Natural killer cell treated with Interleukin-12 subunit alpha and Interleukin-12 subunit beta and Interleukin-15 and Interleukin-18, amount 100 ng/mL, for 72 hours (primary cell): ENCODE data around the gene EPN2. TPM values are rescaled to one million over a fixed set of nuclear protein-coding genes. Genes with fewer than 3 reads are reported as not detected.
A peak's percentile ranks its signal among the peaks of the same experiment; 100 is the strongest.

ENCODE experiments used
- ATAC-seq, 2 donors: fragments of 150-1000 bp; cut with Tn5 transposase in 1 of 2; sonication (Bioruptor Pico), chemical (Tn5 transposase) in 1 of 2; 2 replicates each; pipeline ENCODE4 v1.10.0; 2021
- DNase-seq: peaks from one replicate; pipeline ENCODE4 v3.0.0; 2022; ENCODE audit warnings: low spot score
- H3K27ac Mint-ChIP-seq, 2 donors: 1 replicate in 1 of 2; 2 replicates in 1 of 2; pipeline ENCODE4 v1.8.0; 2022; ENCODE audit warnings: mixed read lengths in 2 of 2, mild to moderate bottlenecking in 1 of 2, moderate library complexity in 1 of 2
- H3K27me3 Mint-ChIP-seq, 2 donors: 1 replicate in 1 of 2; 2 replicates in 1 of 2; pipeline ENCODE4 v1.8.0; 2022; ENCODE audit warnings: mixed read lengths in 2 of 2
- H3K36me3 Mint-ChIP-seq: one replicate; pipeline ENCODE4 v1.8.0; 2022; ENCODE audit warnings: mixed read lengths
- H3K4me1 Mint-ChIP-seq, 2 donors: 1 replicate in 1 of 2; 2 replicates in 1 of 2; pipeline ENCODE4 v1.8.0; 2022; ENCODE audit warnings: low read depth in 2 of 2, mixed read lengths in 2 of 2, mild to moderate bottlenecking in 1 of 2
- H3K4me3 Mint-ChIP-seq: one replicate; pipeline ENCODE4 v1.8.0; 2022; ENCODE audit warnings: mixed read lengths
- H3K9me3 Mint-ChIP-seq: 2 replicates; pipeline ENCODE4 v1.8.0; 2022; ENCODE audit warnings: mixed read lengths
- total RNA-seq, 2 donors: library from RNA; stranded (reverse); gene quantifications; one replicate each; pipeline ENCODE4 v1.2.3, GENCODE V29; 2022

The EPN2 gene
- total RNA-seq, 2 donors from 2014 or later: 1.5 to 20.3 TPM

DNA sequence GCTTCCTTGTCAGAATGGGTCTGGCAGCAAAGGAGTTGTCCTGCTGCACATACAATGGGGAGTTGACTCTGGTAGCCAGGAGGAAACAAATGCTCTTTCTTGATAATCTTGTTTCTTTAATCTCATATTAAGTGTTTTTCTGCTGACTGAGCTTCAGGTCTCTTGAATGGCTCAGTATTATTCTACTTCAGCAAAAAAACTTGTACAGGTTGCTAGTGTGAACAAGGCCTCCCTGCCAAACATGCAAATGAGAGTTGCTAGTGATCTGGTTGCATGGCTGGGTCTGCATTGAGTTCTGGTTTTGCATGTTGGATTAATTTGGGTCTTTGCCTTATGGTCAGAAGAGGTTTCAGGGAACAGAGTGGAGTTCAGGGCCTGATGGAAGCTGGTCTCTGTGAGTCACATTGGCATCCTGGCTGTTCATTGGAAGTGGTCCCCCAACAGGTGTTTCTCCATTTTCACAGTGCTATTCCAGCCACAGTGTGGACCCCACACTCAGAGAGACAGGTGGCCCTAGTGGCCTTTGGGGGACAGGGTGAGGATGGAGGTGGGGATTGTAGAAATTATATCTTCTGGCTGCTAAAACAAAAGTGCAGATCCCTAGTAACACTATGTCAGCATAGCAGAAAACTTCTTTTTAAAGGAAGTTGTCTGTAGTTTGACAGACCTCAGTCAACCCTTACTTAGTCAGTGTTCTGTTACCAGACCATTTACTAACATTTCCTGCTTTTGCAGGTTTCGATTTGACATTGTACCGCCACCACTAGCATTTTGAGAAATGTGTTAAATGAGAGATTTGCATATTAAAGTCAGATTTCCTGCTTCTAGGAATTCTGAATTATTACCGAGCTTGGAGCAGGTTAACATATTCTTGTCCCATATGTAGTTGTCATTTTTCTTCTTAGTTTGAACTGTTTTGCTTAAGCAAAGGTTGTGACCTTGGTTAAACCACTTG is 47.1 kb downstream of the EPN2 start:
- Mint-ChIP-seq H3K4me3 (peak overlapping the region; percentile 70), H3K36me3 (no peaks in the 10 kb centered on the region), H3K27ac (peak overlapping the region; percentile 85), H3K9me3 (no peaks in the 10 kb centered on the region), H3K27me3 (peaks cover 0 to 9% of the 10 kb centered on the region in 2 donors), H3K4me1 (peaks cover 24 to 35% of the 10 kb centered on the region in 2 donors)
- ATAC-seq (peak; percentile 82 to 90), DNase-seq (no peak)

DNA sequence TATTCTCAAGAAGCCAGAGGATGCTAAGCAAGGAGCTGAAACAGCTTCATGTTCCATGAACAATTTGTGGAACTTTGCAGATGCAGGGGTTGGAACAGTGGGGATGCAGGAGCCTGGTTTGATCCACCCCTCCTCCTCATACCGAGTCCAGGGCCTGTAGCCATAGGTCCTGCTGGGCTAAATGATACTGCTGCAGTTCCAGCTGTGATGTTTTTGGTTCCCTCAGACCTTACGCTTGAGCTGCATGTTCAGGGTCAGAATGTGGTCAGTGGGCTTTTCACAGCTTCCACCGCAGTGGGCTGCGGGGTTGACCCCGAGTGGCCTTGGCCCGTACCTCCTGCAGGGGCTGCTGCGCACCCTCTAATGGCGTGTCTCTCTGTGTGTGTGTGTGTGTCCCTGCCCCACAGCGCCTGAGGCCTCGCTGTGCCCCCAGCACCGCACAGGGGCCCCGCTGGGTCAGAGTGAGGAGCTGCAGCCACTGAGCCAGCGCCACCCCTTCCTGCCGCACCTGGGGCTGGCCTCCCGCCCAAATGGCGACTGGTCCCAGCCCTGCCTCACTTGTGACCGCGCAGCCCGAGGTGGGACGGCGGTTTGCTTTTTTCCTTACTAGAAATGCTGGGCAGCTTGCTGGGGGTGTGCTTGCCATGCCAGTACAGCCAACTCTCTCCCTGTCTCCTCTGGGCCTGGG is 48.2 kb downstream of the EPN2 start:
- H3K4me3 Mint-ChIP-seq: peak overlapping the region; percentile 70
- H3K27ac Mint-ChIP-seq: peak overlapping the region in 1 of 2 donors; percentile 85

DNA sequence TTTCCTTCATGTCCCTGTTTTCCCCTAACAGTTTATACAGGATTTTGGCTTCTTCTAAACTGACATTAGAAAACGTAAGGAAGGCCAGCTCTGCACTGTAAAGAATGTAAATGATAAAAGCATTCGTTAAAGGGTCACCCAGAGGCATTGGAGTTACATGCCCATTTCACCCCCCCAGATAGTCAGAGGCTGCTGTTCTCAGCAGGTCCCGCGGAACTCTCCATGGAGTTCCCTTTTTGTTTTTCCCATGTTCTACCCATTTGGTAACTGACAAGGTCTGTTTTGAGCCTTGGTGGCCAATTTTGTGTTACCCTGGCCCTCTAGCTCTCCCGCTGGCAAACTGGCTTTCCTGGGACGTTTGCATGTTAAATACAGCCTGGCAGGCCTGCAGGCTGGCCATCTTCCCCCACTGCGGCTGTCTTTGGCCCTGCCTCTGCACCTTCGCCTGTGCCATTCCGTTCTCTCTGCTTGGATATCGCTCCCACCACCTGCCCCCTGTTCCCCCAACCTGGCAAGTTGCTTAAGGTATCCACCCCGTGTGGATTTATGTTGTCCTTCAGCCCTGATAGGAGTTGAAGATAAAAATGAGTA is 49.7 kb downstream of the EPN2 start:
- H3K4me1 Mint-ChIP-seq: peaks cover 32 to 43% of the 10 kb centered on the region in 2 donors
- peaks cover 0 to 20% of the 10 kb centered on the region in 2 donors for H3K27me3 Mint-ChIP-seq
- no peak for DNase-seq
- H3K9me3 Mint-ChIP-seq: no peaks in the 10 kb centered on the region
- H3K4me3 Mint-ChIP-seq: no peak overlapping the region
- no peaks in the 10 kb centered on the region for H3K36me3 Mint-ChIP-seq
- no peak overlapping the region for H3K27ac Mint-ChIP-seq
- ATAC-seq: no peak

More for the DNA sequence above, 48.2 kb downstream of the EPN2 start:
- peaks cover 31 to 42% of the 10 kb centered on the region in 2 donors for H3K4me1 Mint-ChIP-seq
- H3K9me3 Mint-ChIP-seq: no peaks in the 10 kb centered on the region
- ATAC-seq (no peak), DNase-seq (no peak)
- H3K27me3 Mint-ChIP-seq: peaks cover 0 to 14% of the 10 kb centered on the region in 2 donors
- no peaks in the 10 kb centered on the region for H3K36me3 Mint-ChIP-seq

DNA sequence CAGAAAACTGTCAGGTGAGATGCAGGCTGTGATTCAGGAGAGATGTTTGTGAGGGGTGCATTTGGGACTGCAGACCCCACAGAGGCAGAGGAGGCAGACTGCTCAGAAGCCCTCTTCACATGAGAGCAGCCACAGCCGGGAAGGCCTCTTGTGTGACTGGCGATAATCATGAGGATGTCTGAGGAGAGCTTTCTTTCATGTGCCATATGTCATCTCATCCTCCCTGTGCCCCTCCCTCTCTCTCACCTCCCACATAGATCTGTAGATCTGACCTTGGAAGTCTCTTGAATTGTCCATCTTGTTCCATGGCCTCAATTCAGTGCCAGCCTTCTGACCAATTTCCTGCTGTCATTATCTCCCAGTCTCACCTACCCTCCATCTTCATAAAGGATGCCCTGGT is 50.5 kb downstream of the EPN2 start:
- Mint-ChIP-seq H3K36me3 (no peaks in the 10 kb centered on the region), H3K27me3 (peaks cover 0 to 20% of the 10 kb centered on the region in 2 donors), H3K4me1 (peaks cover 32 to 42% of the 10 kb centered on the region in 2 donors), H3K9me3 (no peaks in the 10 kb centered on the region), H3K27ac (no peak overlapping the region), H3K4me3 (no peak overlapping the region)
- ATAC-seq: no peak
- DNase-seq: no peak

DNA sequence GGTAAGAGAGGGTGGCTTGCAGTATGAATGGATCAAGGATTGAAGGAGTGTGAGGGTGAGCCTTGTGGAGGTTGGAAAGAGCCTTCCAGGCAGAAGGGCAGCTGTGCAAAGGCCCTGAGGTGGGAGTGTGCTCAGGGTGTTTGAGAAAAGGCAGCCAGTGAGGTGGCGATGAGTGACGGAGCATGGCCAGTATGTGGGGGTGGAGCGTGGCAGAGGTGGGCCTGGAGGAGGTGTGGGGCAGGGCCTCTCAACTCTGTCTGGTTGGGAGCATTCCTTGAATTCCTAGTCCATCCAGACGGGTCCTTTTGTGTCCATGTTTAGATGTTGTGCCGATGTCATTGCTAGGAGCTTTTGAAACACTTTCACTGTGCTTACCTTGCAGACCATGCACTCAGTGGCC is 51.3 kb downstream of the EPN2 start:
- peaks cover 0 to 20% of the 10 kb centered on the region in 2 donors for H3K27me3 Mint-ChIP-seq
- DNase-seq (no peak), ATAC-seq (no peak)
- peaks cover 32 to 36% of the 10 kb centered on the region in 2 donors for H3K4me1 Mint-ChIP-seq
- H3K4me3 Mint-ChIP-seq: no peak overlapping the region
- H3K36me3 Mint-ChIP-seq: no peaks in the 10 kb centered on the region
- no peaks in the 10 kb centered on the region for H3K9me3 Mint-ChIP-seq
- no peak overlapping the region for H3K27ac Mint-ChIP-seq

DNA sequence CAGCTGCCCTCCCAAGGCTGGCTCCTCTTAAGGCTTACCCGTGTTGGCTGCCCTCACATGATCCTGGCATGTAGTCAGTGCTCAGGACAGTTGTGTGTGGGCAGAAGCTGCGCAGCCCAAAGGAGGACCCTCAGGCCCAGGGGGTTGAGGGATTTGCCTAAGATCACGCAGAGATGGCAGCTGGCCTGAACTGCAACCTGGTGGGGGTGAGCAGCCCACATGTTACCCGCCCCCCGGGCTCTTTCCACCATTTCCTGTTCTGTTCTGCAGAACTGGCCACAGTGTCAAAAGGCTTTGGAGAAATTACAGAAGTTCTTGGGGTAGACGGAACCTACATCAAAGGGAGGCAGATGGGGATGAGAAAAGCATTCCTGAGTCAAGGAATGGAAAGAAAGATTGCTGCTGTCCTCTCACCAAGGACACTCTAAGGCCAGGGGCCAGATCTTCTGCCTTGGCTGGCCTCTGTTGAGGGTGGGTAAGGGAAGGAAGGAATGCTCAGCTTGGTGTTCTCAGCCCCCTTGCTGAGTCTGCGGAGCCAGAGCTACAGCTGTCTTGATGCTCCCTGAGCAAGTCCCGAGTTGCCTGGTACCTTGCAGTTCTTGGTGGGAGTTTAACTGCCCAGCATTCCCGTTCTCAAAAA is 53.0 kb downstream of the EPN2 start:
- Mint-ChIP-seq H3K9me3 (no peaks in the 10 kb centered on the region), H3K36me3 (no peaks in the 10 kb centered on the region), H3K4me1 (peaks cover 16 to 18% of the 10 kb centered on the region in 2 donors), H3K4me3 (peak overlapping the region; percentile 57), H3K27me3 (peaks cover 0 to 20% of the 10 kb centered on the region in 2 donors), H3K27ac (no peak overlapping the region)
- ATAC-seq (peak in 1 of 2 donors; percentile 75), DNase-seq (no peak)

DNA sequence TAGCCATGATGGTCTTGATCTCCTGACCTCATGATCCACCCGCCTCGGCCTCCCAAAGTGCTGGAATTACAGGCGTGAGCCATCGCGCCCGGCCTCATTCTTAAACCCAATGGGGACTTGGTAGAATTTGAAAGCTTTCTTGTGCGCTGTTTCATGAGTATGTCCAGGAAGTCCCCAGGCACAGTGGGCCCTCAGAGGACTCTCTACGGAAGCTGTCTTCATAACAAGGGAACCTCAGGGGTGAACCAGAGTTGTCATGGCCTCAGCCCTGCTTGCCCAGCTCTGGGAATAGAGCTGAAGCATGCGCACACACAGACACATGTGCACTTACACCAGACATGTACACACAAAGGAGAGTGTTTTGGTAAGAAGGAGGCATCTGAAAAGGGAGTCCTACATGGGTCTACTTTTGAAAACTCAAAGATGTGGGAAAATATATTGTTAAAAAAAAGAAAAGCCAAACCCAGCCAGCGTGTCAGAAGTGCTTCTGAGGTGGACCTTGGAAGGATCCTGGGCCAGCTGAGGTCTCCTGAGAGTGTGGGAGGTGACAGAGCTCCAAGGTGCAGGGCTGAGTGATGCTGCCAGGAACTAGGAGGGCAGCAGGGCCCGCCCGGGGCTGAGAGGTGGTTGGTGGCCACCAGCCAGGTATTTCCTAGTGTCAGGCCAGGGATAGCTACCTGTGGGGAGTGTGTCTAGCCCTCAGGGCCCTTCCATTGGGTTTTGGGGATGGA is 54.6 kb downstream of the EPN2 start:
- Mint-ChIP-seq H3K4me3 (no peak overlapping the region), H3K27ac (no peak overlapping the region), H3K4me1 (peaks cover 13 to 18% of the 10 kb centered on the region in 2 donors), H3K36me3 (no peaks in the 10 kb centered on the region), H3K27me3 (peaks cover 0 to 20% of the 10 kb centered on the region in 2 donors), H3K9me3 (no peaks in the 10 kb centered on the region)
- peak; percentile 23 for DNase-seq
- no peak for ATAC-seq

DNA sequence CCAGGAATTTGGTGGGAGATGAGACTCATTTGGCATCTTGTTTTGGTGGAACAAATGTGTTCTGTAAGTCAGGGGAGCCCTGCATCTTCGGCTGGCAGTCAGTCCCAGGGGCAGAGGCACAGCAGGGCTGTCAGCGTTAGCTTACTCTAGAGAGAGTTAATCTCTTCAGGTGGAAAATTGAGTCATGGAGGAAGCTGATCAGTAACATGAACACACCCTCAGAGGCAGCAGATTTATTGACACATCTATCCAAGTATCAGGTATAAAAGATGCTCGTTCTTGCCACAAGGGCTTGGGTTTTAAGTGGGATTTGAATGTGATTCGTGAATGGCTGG is 55.2 kb downstream of the EPN2 start:
- ATAC-seq (no peak), DNase-seq (no peak)
- Mint-ChIP-seq H3K27ac (no peak overlapping the region), H3K36me3 (no peaks in the 10 kb centered on the region), H3K9me3 (no peaks in the 10 kb centered on the region), H3K27me3 (peaks cover 0 to 21% of the 10 kb centered on the region in 2 donors), H3K4me1 (peaks cover 13 to 18% of the 10 kb centered on the region in 2 donors), H3K4me3 (no peak overlapping the region)

DNA sequence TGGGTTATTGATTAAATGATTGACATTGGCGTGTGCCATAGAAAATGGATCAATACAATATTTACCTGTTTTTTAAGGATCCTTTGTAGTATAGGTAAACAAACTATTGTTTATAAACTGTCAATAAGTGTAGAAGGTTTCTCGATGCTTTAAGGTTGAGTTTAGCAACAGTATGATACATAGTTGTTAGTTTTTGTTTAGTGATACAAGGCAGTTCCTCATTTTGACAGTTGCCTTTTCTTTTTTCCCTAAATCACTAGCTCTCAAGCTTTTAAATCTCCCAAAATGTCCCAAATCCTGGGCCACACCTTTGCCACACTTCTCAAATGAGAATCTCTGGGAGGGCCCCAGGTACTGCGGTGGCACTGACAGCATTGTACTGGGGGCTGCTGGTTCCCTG is 57.3 kb downstream of the EPN2 start:
- DNase-seq (peak; percentile 37), ATAC-seq (no peak)
- Mint-ChIP-seq H3K4me3 (no peak overlapping the region), H3K27ac (no peak overlapping the region), H3K4me1 (peaks cover 6 to 7% of the 10 kb centered on the region in 2 donors), H3K36me3 (no peaks in the 10 kb centered on the region), H3K9me3 (no peaks in the 10 kb centered on the region), H3K27me3 (peaks cover 0 to 13% of the 10 kb centered on the region in 2 donors)

DNA sequence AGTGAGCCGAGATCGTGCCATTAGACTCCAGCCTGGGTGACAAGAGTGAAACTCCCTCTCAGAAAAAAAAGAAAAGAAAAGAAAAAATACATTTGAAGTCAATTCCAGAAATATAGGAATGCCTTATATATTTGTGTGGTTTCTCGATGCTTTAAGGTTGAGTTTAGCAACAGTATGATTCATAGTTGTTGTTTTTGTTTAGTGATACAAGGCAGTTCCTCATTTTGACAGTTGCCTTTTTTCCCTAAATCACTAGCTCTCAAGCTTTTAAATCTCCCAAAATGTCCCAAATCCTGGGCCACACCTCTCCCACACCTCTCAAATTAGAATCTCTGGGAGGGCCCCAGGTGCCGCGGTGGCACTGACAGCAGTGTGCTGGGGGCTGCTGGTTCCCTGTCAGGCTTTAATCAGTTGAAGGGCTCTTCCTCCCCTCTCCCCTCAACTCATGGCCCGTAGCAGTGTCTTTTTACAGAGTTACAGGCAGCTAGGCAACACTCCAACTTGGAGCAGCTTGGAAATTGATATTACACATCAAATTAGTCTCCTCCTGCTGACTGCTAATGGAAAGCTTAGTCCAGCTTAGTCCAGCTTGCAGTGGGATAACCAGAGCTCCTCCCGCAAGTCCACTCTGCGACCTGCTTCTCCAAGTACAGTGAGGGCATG is 58.4 kb downstream of the EPN2 start:
- Mint-ChIP-seq H3K36me3 (no peaks in the 10 kb centered on the region), H3K4me1 (no peaks in the 10 kb centered on the region), H3K9me3 (no peaks in the 10 kb centered on the region), H3K27ac (no peak overlapping the region), H3K4me3 (no peak overlapping the region), H3K27me3 (peaks cover 0 to 9% of the 10 kb centered on the region in 2 donors)
- ATAC-seq: no peak
- DNase-seq: no peak

DNA sequence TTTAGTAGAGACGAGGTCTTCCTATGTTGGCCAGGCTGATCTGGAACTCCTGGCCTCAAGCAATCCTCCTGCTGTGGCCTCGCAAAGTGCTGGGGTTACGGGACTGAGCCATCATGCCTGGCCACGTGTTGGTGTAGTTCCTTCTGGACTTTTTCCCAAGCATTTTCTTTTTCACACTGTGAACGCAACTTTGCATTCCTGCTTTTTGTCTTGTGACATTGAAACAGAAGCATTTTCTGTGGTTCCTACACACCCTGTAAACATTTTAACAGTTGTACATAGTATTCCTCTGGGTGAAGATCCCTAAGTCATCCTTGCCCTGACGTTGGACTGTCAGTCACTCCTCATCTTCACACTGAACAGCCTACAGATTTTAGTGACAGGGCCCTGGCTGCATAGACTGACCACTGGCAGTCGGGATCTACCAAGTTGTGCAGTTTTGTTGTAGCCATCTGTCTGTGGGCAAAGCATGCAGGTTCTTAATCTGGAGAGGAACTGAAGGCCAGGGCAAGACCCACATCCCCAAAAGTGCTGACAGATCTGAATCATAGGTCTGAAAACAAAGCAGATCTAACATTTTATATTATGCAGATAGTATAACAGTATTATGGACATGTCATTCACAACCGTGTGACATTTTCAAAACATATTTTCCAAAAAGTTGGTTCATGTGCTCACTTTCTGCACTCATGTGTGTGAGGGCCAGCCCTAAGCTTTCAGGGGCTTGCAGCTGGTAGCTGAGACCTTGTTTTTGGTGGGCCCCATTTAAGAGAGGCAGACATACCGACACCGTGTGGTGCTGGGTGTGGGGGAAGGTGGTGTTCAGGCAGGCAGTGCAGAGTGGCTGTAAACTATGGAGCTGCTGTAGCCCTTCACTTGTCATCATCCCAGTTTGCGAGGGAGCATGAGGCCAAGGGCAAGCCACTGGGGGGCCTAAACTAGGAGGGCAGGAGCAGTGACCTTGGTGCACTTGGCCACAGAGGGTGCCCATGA is 59.9 kb downstream of the EPN2 start:
- Mint-ChIP-seq H3K4me3 (no peak overlapping the region), H3K9me3 (no peaks in the 10 kb centered on the region), H3K27me3 (peaks cover 0 to 2% of the 10 kb centered on the region in 2 donors), H3K27ac (no peak overlapping the region), H3K36me3 (no peaks in the 10 kb centered on the region), H3K4me1 (no peaks in the 10 kb centered on the region)
- ATAC-seq: no peak
- DNase-seq: peak; percentile 18
